ENCODE results near the gene SELP. TPM values are rescaled to one million over a fixed set of nuclear protein-coding genes. Genes with fewer than 3 reads are reported as not detected.

SELP gene
- total RNA-seq, 2 experiments from 2014 or later: 0.42 to 1.1 TPM

GRCh38 chr1:169644297-169644696 is 14.4 kb upstream of the SELP start:
- Mint-ChIP-seq H3K4me1 (peaks cover 38% of the 10 kb centered on the region), H3K9me3 (peaks cover 16% of the 10 kb centered on the region), H3K36me3 (peaks cover 19% of the 10 kb centered on the region), H3K27ac (no peak overlapping the region), H3K27me3 (no peaks in the 10 kb centered on the region), H3K4me3 (no peak overlapping the region)
- no peak for DNase-seq

GRCh38 chr1:169634877-169635276 is 5.0 kb upstream of the SELP start:
- Mint-ChIP-seq H3K27me3 (no peaks in the 10 kb centered on the region), H3K9me3 (peaks cover 30% of the 10 kb centered on the region), H3K36me3 (peaks cover 14% of the 10 kb centered on the region), H3K27ac (no peak overlapping the region), H3K4me1 (peaks cover 10% of the 10 kb centered on the region), H3K4me3 (no peak overlapping the region)
- DNase-seq: no peak

- DNase-seq: no peak
- no peaks in the 10 kb centered on the region for H3K27me3 Mint-ChIP-seq
- H3K9me3 Mint-ChIP-seq: peaks cover 26% of the 10 kb centered on the region
- H3K27ac Mint-ChIP-seq: no peak overlapping the region
- H3K36me3 Mint-ChIP-seq: peaks cover 14% of the 10 kb centered on the region
- no peak overlapping the region for H3K4me3 Mint-ChIP-seq
- peaks cover 15% of the 10 kb centered on the region for H3K4me1 Mint-ChIP-seq
Observed at GRCh38 chr1:169634145-169634544, 4.2 kb upstream of the SELP start.

GRCh38 chr1:169631249-169631648 is 1.3 kb upstream of the SELP start:
- peaks cover 31% of the 10 kb centered on the region for H3K4me1 Mint-ChIP-seq
- no peaks in the 10 kb centered on the region for H3K27me3 Mint-ChIP-seq
- peaks cover 14% of the 10 kb centered on the region for H3K36me3 Mint-ChIP-seq
- H3K4me3 Mint-ChIP-seq: no peak overlapping the region
- no peak overlapping the region for H3K27ac Mint-ChIP-seq
- peaks cover 21% of the 10 kb centered on the region for H3K9me3 Mint-ChIP-seq
- no peak for DNase-seq

- Mint-ChIP-seq H3K4me3 (no peak overlapping the region), H3K4me1 (peaks cover 57% of the 10 kb centered on the region), H3K9me3 (peaks cover 3% of the 10 kb centered on the region), H3K36me3 (peaks cover 6% of the 10 kb centered on the region), H3K27ac (peak overlapping the region; percentile 51), H3K27me3 (no peaks in the 10 kb centered on the region)
- DNase-seq: no peak
Observed at GRCh38 chr1:169624912-169625311, 5.0 kb downstream of the SELP start.

- peak overlapping the region; percentile 10 for H3K27ac Mint-ChIP-seq
Observed at GRCh38 chr1:169624122-169624521, 5.8 kb downstream of the SELP start.

GRCh38 chr1:169623132-169623926 is 6.6 kb downstream of the SELP start:
- Mint-ChIP-seq H3K27ac (peak overlapping the region; percentile 86), H3K27me3 (no peaks in the 10 kb centered on the region), H3K4me3 (no peak overlapping the region), H3K9me3 (peaks cover 3% of the 10 kb centered on the region), H3K36me3 (peaks cover 6% of the 10 kb centered on the region), H3K4me1 (peaks cover 46% of the 10 kb centered on the region)
- no peak for DNase-seq

More at GRCh38 chr1:169624122-169624521, 5.8 kb downstream of the SELP start:
- Mint-ChIP-seq H3K36me3 (peaks cover 6% of the 10 kb centered on the region), H3K4me3 (no peak overlapping the region), H3K27me3 (no peaks in the 10 kb centered on the region), H3K9me3 (peaks cover 3% of the 10 kb centered on the region), H3K4me1 (peaks cover 52% of the 10 kb centered on the region)
- DNase-seq: no peak

GRCh38 chr1:169620565-169620964 is 9.4 kb downstream of the SELP start:
- no peaks in the 10 kb centered on the region for H3K27me3 Mint-ChIP-seq
- no peaks in the 10 kb centered on the region for H3K9me3 Mint-ChIP-seq
- H3K4me3 Mint-ChIP-seq: no peak overlapping the region
- peaks cover 32% of the 10 kb centered on the region for H3K4me1 Mint-ChIP-seq
- no peak for DNase-seq
- peaks cover 3% of the 10 kb centered on the region for H3K36me3 Mint-ChIP-seq
- H3K27ac Mint-ChIP-seq: no peak overlapping the region

GRCh38 chr1:169618367-169618766 is 11.6 kb downstream of the SELP start:
- Mint-ChIP-seq H3K4me1 (peaks cover 18% of the 10 kb centered on the region), H3K4me3 (no peak overlapping the region), H3K36me3 (no peaks in the 10 kb centered on the region), H3K27me3 (no peaks in the 10 kb centered on the region), H3K9me3 (no peaks in the 10 kb centered on the region), H3K27ac (no peak overlapping the region)
- DNase-seq: no peak

- Mint-ChIP-seq H3K27ac (no peak overlapping the region), H3K4me3 (no peak overlapping the region), H3K36me3 (no peaks in the 10 kb centered on the region), H3K27me3 (no peaks in the 10 kb centered on the region), H3K9me3 (no peaks in the 10 kb centered on the region), H3K4me1 (peaks cover 17% of the 10 kb centered on the region)
- no peak for DNase-seq
Observed at GRCh38 chr1:169615803-169616202, 14.1 kb downstream of the SELP start.

- H3K9me3 Mint-ChIP-seq: no peaks in the 10 kb centered on the region
- peaks cover 16% of the 10 kb centered on the region for H3K4me1 Mint-ChIP-seq
- H3K4me3 Mint-ChIP-seq: no peak overlapping the region
- DNase-seq: no peak
- no peak overlapping the region for H3K27ac Mint-ChIP-seq
- H3K36me3 Mint-ChIP-seq: no peaks in the 10 kb centered on the region
- H3K27me3 Mint-ChIP-seq: no peaks in the 10 kb centered on the region
Observed at GRCh38 chr1:169610858-169611257, 19.1 kb downstream of the SELP start.

- H3K27ac Mint-ChIP-seq: no peak overlapping the region
- H3K4me3 Mint-ChIP-seq: no peak overlapping the region
- H3K4me1 Mint-ChIP-seq: peaks cover 23% of the 10 kb centered on the region
Observed at GRCh38 chr1:169610108-169610507, 19.8 kb downstream of the SELP start.

GRCh38 chr1:169608226-169608625 is 21.7 kb downstream of the SELP start:
- no peak overlapping the region for H3K4me3 Mint-ChIP-seq
- H3K9me3 Mint-ChIP-seq: no peaks in the 10 kb centered on the region
- H3K4me1 Mint-ChIP-seq: peaks cover 29% of the 10 kb centered on the region
- no peaks in the 10 kb centered on the region for H3K27me3 Mint-ChIP-seq
- no peak overlapping the region for H3K27ac Mint-ChIP-seq
- DNase-seq: no peak
- peaks cover 7% of the 10 kb centered on the region for H3K36me3 Mint-ChIP-seq

More at GRCh38 chr1:169610108-169610507, 19.8 kb downstream of the SELP start:
- no peaks in the 10 kb centered on the region for H3K9me3 Mint-ChIP-seq
- no peak for DNase-seq
- H3K27me3 Mint-ChIP-seq: no peaks in the 10 kb centered on the region
- H3K36me3 Mint-ChIP-seq: no peaks in the 10 kb centered on the region

GRCh38 chr1:169604781-169605560 is 25.0 kb downstream of the SELP start:
- H3K9me3 Mint-ChIP-seq: peaks cover 3% of the 10 kb centered on the region
- peak; percentile 28 for DNase-seq
- no peaks in the 10 kb centered on the region for H3K27me3 Mint-ChIP-seq
- H3K4me1 Mint-ChIP-seq: peaks cover 47% of the 10 kb centered on the region
- peak overlapping the region; percentile 4 for H3K4me3 Mint-ChIP-seq
- peaks cover 14% of the 10 kb centered on the region for H3K36me3 Mint-ChIP-seq
- peak overlapping the region; percentile 57 for H3K27ac Mint-ChIP-seq

GRCh38 chr1:169601096-169601881 is 28.6 kb downstream of the SELP start:
- Mint-ChIP-seq H3K4me1 (peaks cover 51% of the 10 kb centered on the region), H3K4me3 (no peak overlapping the region), H3K36me3 (peaks cover 14% of the 10 kb centered on the region), H3K9me3 (peaks cover 3% of the 10 kb centered on the region), H3K27me3 (no peaks in the 10 kb centered on the region), H3K27ac (peak overlapping the region; percentile 65)
- no peak for DNase-seq
